Stimulated activated CD8-positive, alpha-beta memory T cell treated with anti-CD3 and anti-CD28 coated beads, Interleukin-7, amount 100 ng/mL, for 4 hours (primary cell): ENCODE results near the gene SLC22A8.
"Not testable (repeated sequence)": the region's sequence is repeated elsewhere in the genome, so short reads cannot be mapped to it uniquely, and the experiment has no call there.

Experiments
- DNase-seq, 2 donors: peaks; one replicate each; pipeline ENCODE4 v3.0.0-alpha.2; 2020; ENCODE audit warnings: low read depth in 2 of 2

SLC22A8 gene

DNA sequence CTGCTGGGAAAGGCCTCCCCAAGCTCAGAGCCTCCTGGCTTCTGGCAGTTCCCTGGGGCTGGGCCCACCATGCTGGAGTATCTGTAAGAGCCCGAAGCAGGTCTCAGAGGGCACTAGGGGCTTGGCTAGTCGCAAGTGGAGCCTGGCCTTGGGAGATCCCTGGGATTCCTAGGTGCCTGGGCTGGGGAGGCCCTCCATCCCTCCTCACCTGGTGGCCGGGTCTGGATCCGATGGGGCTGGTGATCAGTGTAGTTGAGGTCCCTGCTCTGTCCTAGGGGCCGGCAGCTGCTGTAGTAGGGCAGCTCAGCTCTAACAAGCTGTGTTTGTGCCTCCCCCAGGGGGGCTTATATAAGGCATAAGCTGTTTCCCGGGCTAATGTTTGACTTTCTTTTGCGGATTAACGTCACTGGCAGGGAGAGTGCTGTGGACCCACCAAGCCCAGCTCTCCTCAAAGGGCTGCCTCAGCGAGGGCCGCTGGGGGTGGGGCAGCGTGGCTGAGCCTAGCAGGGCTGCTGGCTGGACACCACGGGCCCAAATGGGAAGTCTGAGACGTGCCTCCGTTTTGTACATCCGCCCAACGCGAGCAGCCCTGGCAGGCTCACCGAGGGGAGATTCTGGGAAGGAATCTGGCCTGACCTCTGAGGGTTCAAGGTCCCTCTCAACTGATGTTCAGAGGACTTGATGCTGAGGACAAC lies at the start of gene SLC22A8:
Gene SLC22A8 (minus strand): TSS at position 321 of the 695 bp plus-strand sequence. CDS start 883 bp downstream, outside the sequence.
- no peak for DNase-seq

GRCh38 chr11:63046203-63046602 lies 30.6 kb upstream of the SLC22A8 start:
- DNase-seq = not testable (repeated sequence)

DNA sequence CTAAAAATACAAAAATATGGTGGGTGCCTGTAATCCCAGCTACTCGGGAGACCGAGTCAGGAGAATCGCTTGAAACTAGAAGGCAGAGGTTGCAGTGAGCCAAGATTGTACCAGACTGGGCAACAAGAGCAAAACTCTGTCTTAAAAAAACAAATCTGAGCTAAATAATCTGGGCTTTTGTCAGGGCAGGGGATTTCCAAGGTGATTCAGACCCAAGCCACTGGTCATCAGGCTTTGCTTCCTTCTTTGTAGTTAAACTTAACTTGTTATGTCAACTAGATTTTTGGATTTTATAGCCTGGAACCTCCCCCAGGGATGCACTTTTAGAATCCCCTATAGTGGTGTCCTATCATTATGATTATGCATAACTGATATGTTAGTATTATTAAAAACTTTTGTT lies 27.0 kb upstream of the SLC22A8 start:
- no peak for DNase-seq

- DNase-seq = no peak
Measured at GRCh38 chr11:63032457-63032856, 16.8 kb upstream of the SLC22A8 start.

DNA sequence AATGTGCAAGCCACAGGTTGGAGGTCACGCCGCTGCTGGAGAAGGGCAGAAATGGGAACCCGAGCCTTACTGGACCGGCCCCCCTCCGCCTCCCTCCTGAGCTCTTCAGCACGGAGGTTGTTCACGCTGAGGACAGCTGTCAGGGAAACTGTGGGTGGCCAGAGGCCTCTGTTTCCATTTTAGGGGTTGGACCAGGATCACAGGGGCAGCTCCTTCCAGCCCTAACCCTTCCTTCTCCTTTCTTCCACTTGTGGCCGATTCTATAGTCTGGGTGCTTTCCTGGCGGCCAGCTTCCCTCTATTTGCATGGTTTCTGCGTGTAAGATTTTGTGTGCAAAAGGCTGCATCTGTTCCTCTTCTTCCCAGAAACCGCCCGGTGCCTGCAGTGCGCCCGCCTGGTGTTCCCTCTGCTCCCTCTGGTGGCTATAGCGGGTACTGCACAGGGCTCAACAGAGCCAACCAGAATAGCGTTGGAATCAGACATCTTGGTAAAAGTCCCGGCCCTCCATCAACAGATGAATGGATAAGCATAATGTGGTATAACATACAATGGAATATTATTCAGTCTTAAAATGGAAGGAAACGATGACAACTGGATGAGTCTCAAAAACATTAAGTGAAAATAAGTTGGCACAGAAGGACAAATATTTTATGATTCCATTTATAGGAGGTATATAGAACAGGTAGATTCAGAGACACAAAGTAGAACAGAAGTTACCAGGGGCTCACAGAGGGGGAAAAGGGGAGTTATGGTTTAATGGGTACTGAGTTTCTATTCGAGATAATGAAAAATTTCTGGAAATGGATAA lies 8.4 kb upstream of the SLC22A8 start:
- DNase-seq = peak; percentile 67 to 75

- no peak for DNase-seq
Measured at GRCh38 chr11:63023222-63023814, 7.7 kb upstream of the SLC22A8 start.

GRCh38 chr11:63022441-63022840 lies 6.8 kb upstream of the SLC22A8 start:
- DNase-seq = no peak

- DNase-seq = no peak
Measured at GRCh38 chr11:63020671-63021291, 5.1 kb upstream of the SLC22A8 start.

GRCh38 chr11:63019506-63019905 lies 3.9 kb upstream of the SLC22A8 start:
- no peak for DNase-seq

DNA sequence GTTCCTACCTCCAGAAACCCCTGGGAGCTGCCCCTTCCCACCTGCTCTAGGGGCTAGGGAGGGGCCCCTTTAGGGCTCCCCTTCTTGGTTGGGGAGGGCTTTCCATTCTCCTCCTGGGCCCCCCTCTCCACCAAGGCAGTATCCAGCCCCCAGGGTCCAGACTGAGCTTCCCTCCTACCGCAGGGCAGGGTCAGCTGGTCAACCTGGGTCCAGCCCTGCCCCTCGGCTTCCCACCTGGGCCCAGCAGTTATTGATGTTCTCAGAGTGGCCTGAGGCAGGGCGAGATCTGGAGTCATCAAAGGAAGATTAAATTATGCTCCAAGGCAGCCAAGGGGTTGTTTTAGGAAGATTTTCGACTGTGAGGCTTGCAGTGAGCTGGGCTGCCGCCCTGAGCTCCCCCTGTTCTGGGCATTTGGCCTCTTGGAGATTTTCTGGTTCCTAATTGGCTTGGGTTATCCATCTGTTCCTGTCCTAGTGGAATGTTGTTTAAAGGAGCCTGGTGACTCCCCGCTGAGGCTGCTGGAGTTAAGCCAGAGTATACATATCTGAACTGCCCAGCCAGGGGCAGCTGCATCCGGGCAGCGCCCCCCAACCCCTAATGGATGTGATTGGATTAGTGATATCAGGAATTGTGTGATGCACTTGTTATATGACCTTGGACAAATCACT lies 1.8 kb upstream of the SLC22A8 start:
- no peak for DNase-seq

GRCh38 chr11:63014408-63015055 lies 1.1 kb downstream of the SLC22A8 start:
- no peak for DNase-seq

GRCh38 chr11:63012839-63013238 lies 2.8 kb downstream of the SLC22A8 start:
- DNase-seq = no peak

GRCh38 chr11:63012430-63012829 lies 3.2 kb downstream of the SLC22A8 start:
- DNase-seq = no peak

- no peak for DNase-seq
Measured at GRCh38 chr11:63010934-63011439, 4.7 kb downstream of the SLC22A8 start.

- DNase-seq = no peak
Measured at GRCh38 chr11:63007920-63008319, 7.7 kb downstream of the SLC22A8 start.

GRCh38 chr11:63001456-63001855 lies 14.2 kb downstream of the SLC22A8 start:
- no peak for DNase-seq

DNA sequence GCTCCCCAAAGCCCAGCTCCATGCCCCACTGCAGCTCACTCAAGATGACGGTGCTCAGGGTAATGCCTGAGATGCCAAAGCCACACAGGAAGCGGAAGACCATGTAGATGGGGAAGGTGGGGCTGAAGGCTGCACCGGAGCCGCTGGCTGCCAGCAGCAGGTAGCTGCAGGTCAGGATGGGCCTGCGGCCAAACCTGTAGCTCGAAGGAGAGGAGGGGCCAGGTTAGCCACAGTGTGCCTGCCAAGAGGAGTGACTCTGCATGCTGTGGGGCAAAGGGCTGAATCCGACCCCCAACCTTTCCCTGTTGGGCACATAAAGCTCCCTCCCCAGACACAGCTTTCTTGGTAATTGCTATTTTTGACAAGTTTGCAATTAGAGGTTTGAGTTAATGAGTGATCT lies 16.0 kb downstream of the SLC22A8 start:
- no peak for DNase-seq

DNA sequence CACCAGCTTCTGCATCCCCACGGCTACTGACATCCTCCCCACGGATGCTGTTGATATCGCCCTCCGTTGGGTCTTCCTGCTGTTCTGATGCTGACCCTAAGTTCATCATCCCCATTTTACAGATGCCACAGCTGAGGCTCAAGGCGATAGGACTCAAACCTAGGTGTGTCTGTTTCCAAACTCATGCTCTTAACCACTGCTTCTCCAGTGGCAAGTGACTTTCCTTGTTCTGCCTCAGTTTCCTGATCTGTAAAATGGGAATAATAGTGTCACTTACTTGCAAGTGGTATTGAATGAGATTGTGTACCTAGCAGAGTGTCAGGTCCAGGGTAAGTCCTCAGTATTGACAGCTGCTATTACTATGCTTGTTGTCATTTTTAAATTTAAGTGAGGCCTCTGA lies 16.5 kb downstream of the SLC22A8 start:
- DNase-seq = no peak

GRCh38 chr11:62996271-62996670 lies 19.4 kb downstream of the SLC22A8 start:
- DNase-seq = no peak

GRCh38 chr11:62994775-62995174 lies 20.9 kb downstream of the SLC22A8 start:
- DNase-seq = no peak

DNA sequence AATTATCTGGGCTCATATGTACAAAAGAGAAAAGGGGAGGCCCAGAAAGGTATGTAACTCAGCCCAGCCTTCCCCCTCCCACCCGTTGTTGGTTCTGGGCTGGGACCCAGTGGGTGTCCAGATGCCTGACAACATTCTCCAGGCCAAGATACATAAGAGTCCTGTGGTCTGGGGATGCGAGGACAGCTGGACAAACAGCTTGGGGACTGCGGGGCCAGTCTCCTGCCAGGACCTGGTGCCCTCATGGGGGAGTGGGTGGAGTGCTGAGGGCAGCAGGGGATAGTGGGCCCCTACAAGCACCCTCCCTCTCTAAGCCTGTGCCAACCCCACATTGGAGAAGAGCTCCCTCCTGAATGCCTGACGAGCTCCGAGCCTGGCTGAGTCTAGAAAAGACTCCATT lies 27.4 kb downstream of the SLC22A8 start:
- no peak for DNase-seq
